KMS-11 (cell line): ENCODE measurements around the gene SDK2.

Experiments
- H2AFZ ChIP-seq: fragments of 200-600 bp; sonication (generic); 2 replicates; pipeline ENCODE4 v1.6.1; 2016; ENCODE audit warnings: antibody characterized with exemption, mixed run types, low read depth
- H3K27ac ChIP-seq: fragments of 200-600 bp; sonication (generic); 2 replicates; pipeline ENCODE4 v1.6.1; 2016; ENCODE audit warnings: mild to moderate bottlenecking, mixed run types
- H3K27me3 ChIP-seq: fragments of 200-600 bp; sonication (generic); 2 replicates; pipeline ENCODE4 v1.6.1; 2017; ENCODE audit warnings: mild to moderate bottlenecking, low read depth, mixed run types, moderate library complexity; ENCODE audit not compliant: insufficient read depth
- H3K36me3 ChIP-seq: fragments of 200-600 bp; sonication (generic); 2 replicates; pipeline ENCODE4 v1.6.1; 2017; ENCODE audit warnings: mild to moderate bottlenecking, mixed run types; ENCODE audit not compliant: insufficient read depth
- H3K4me1 ChIP-seq: fragments of 200-600 bp; sonication (generic); 2 replicates; pipeline ENCODE4 v1.6.1; 2016; ENCODE audit warnings: mild to moderate bottlenecking, low read depth, mixed run types; ENCODE audit not compliant: poor library complexity, severe bottlenecking
- H3K4me2 ChIP-seq: fragments of 200-600 bp; sonication (generic); 2 replicates; pipeline ENCODE4 v1.7.0; 2016; ENCODE audit warnings: mild to moderate bottlenecking, mixed run types
- H3K4me3 ChIP-seq: fragments of 200-600 bp; sonication (generic); IDR thresholded peaks from 2 replicates; pipeline ENCODE4 v1.6.1; 2017; ENCODE audit warnings: low read depth, low read length, mixed read lengths; ENCODE audit not compliant: insufficient read depth
- H3K79me2 ChIP-seq: fragments of 200-600 bp; sonication (generic); 2 replicates; pipeline ENCODE4 v1.6.1; 2016; ENCODE audit warnings: low read depth, mixed run types; ENCODE audit not compliant: insufficient read depth
- H3K9ac ChIP-seq: fragments of 200-600 bp; sonication (generic); 2 replicates; pipeline ENCODE4 v1.6.1; 2016; ENCODE audit warnings: mild to moderate bottlenecking, mixed run types
- H4K20me1 ChIP-seq: fragments of 200-600 bp; sonication (generic); 2 replicates; pipeline ENCODE4 v1.6.1; 2016; ENCODE audit warnings: mild to moderate bottlenecking, mixed run types; ENCODE audit not compliant: insufficient read depth
- TF ChIP-seq, protein P1 (sequence below): fragments of 200-600 bp; sonication (generic); conservative IDR thresholded peaks from 2 replicates; pipeline ENCODE4 v1.6.1; 2017; ENCODE audit warnings: low read depth, mild to moderate bottlenecking, antibody characterized with exemption, low read length, moderate library complexity, mixed read lengths

Gene SDK2

DNA sequence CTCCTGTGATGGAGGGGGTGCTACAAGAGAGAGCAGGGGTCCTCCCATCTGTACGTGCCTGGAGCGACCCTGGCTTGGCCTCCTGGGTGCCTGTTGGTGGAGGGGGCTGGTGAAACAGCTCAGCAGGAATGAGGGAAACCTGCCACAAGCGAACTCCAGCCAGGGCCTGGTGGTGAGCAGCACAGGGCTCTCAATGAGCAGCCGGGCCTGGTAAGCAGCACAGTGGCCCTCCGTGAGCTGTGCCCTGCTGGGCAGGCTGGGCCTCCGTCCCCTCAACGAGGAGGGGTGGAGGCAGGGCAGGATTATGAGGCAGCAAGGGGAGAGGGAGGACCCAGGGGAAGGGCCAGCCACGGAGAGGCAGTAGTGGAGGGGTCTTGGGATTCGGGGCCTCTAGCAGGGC is 101.9 kb downstream of the SDK2 start:
- H3K79me2 ChIP-seq = no peaks in the 10 kb centered on the region
- H3K27me3 ChIP-seq = peaks cover 74% of the 10 kb centered on the region
- H3K4me2 ChIP-seq = no peak overlapping the region
- no peak overlapping the region for H3K9ac ChIP-seq
- no peaks in the 10 kb centered on the region for H4K20me1 ChIP-seq
- TF ChIP-seq, protein P1, sequence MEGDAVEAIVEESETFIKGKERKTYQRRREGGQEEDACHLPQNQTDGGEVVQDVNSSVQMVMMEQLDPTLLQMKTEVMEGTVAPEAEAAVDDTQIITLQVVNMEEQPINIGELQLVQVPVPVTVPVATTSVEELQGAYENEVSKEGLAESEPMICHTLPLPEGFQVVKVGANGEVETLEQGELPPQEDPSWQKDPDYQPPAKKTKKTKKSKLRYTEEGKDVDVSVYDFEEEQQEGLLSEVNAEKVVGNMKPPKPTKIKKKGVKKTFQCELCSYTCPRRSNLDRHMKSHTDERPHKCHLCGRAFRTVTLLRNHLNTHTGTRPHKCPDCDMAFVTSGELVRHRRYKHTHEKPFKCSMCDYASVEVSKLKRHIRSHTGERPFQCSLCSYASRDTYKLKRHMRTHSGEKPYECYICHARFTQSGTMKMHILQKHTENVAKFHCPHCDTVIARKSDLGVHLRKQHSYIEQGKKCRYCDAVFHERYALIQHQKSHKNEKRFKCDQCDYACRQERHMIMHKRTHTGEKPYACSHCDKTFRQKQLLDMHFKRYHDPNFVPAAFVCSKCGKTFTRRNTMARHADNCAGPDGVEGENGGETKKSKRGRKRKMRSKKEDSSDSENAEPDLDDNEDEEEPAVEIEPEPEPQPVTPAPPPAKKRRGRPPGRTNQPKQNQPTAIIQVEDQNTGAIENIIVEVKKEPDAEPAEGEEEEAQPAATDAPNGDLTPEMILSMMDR = no peak
- H3K4me3 ChIP-seq = no peak overlapping the region
- no peak overlapping the region for H3K27ac ChIP-seq
- H3K4me1 ChIP-seq = no peaks in the 10 kb centered on the region
- no peak overlapping the region for H2AFZ ChIP-seq
- no peaks in the 10 kb centered on the region for H3K36me3 ChIP-seq

DNA sequence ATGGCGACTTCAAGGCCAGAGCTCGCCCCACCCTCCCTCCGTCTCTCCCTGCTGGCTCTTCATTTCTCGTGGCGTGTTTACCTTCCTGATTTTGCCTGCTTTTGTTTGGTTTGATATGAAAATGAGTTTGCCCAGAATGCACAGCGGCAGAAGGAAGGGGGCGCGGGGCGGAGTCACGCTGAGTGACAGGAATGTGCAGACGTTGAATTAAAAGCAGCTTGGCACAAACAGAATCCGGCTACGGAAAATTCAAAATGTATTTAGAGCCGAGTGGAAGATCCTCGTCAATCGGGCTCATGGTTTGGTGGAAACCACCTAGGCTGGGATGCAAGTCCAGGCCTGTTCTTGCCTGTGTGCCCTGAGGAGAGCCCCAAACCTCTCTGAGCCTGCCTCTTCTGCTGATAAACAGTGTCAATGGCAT is 102.7 kb downstream of the SDK2 start:
- Histone ChIP-seq H4K20me1 (no peaks in the 10 kb centered on the region), H3K27me3 (peaks cover 71% of the 10 kb centered on the region), H3K36me3 (no peaks in the 10 kb centered on the region), H3K4me2 (no peak overlapping the region), H2AFZ (no peak overlapping the region), H3K27ac (no peak overlapping the region), H3K4me1 (no peaks in the 10 kb centered on the region), H3K9ac (no peak overlapping the region), H3K4me3 (no peak overlapping the region), H3K79me2 (no peaks in the 10 kb centered on the region)
- TF ChIP-seq, protein P1 = no peak

DNA sequence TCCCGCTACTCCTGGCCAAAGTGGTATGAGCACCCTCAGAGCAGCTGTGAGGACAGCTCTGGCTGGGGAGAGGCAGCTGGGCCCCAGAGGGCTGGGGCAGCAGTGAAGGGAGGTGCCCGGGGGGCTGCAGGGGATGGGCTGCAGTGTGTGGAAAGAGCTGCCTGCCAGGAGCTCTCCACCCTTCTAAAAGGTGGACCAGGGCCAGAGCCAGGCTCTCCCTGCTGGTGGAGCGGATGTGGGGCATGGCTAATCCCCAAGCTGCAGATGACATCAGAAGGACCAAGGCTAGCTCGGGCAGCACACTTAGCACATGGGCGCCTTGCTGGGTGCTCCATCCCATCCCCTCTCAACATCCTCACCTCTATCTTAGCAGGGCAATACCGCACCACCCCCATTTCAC is 103.1 kb downstream of the SDK2 start:
- TF ChIP-seq, protein P1 = no peak
- Histone ChIP-seq H3K27me3 (peaks cover 68% of the 10 kb centered on the region), H3K79me2 (no peaks in the 10 kb centered on the region), H3K4me3 (no peak overlapping the region), H4K20me1 (no peaks in the 10 kb centered on the region), H3K36me3 (no peaks in the 10 kb centered on the region), H2AFZ (no peak overlapping the region), H3K27ac (no peak overlapping the region), H3K9ac (no peak overlapping the region), H3K4me1 (no peaks in the 10 kb centered on the region), H3K4me2 (no peak overlapping the region)

DNA sequence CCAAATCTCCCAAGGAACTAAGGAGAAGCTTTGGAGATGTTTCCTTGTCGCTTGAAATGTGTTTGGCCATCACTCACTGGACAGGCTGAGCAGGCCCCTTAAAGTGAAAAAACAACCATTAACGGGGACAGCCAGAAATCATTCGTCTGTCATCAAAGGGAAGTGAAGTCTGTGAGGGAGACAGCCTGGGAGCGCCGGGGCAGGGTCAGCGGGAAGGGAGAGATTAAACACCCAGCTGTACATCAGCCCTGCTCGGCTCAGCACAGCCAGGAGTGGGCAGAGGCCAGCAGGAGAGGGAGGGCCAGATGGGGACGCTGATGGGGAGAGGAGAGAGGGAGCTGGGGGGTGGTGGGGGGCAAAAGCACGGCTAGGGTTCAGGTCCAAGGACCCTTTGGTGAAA is 105.1 kb downstream of the SDK2 start:
- H3K79me2 ChIP-seq = no peaks in the 10 kb centered on the region
- peaks cover 68% of the 10 kb centered on the region for H3K27me3 ChIP-seq
- H3K27ac ChIP-seq = no peak overlapping the region
- TF ChIP-seq, protein P1 = no peak
- H3K36me3 ChIP-seq = no peaks in the 10 kb centered on the region
- H3K4me2 ChIP-seq = no peak overlapping the region
- H3K9ac ChIP-seq = no peak overlapping the region
- H4K20me1 ChIP-seq = no peaks in the 10 kb centered on the region
- H3K4me3 ChIP-seq = no peak overlapping the region
- H2AFZ ChIP-seq = no peak overlapping the region
- H3K4me1 ChIP-seq = no peaks in the 10 kb centered on the region
